H1 (cell line): Measurements from ENCODE around the gene FAM174B. TPM values are rescaled to one million over a fixed set of nuclear protein-coding genes. Genes with fewer than 3 reads are reported as not detected.

Experiments
- CTCF ChIA-PET: fragments of 300-600 bp; sonication (Branson Sonifier 250); formaldehyde crosslinking; loops from one replicate; lab custom pipeline; 2021; ENCODE audit not compliant: partially characterized antibody; lab: Charles Lee
- POLR2A ChIA-PET: fragments of 300-600 bp; sonication (Branson Sonifier 250); formaldehyde crosslinking; loops from one replicate; lab custom pipeline; 2021; ENCODE audit warnings: inconsistent platforms; ENCODE audit not compliant: partially characterized antibody; lab: Charles Lee
- DNase-seq, 2 experiments: peaks; one replicate each; pipeline versions ENCODE4 v3.0.0 to v3.0.0-alpha.2; 2010 to 2022; ENCODE audit warnings: low spot score in 2 of 2, low read depth in 1 of 2, mixed read lengths in 1 of 2
- FAIRE-seq: peaks from 2 replicates; lab custom pipeline; 2011; peaks lifted over from hg19 to GRCh38; lab: Jason Lieb, UNC
- H2AFZ ChIP-seq: 2 replicates; pipeline ENCODE4 v1.8.1; 2012; ENCODE audit warnings: low read length, inconsistent platforms
- H2AK5ac ChIP-seq: 2 replicates; pipeline ENCODE4 v1.6.1; 2013; ENCODE audit warnings: low read depth, low read length
- H2BK120ac ChIP-seq: replicated peaks from 2 replicates; pipeline ENCODE3; 2013; ENCODE audit warnings: low read depth, low read length, inconsistent platforms
- H2BK12ac ChIP-seq: 2 replicates; pipeline ENCODE4 v1.6.1; 2013; ENCODE audit warnings: low read depth, low read length
- H2BK15ac ChIP-seq: 2 replicates; pipeline ENCODE4 v1.6.1; 2013; ENCODE audit warnings: low read length
- H2BK20ac ChIP-seq: 2 replicates; pipeline ENCODE4 v1.6.1; 2013; ENCODE audit warnings: low read length
- H2BK5ac ChIP-seq: 2 replicates; pipeline ENCODE4 v1.6.1; 2013; ENCODE audit warnings: low read depth, low read length
- H3K14ac ChIP-seq: 2 replicates; pipeline ENCODE4 v1.6.1; 2013; ENCODE audit warnings: inconsistent platforms; ENCODE audit not compliant: insufficient read length
- H3K18ac ChIP-seq: 2 replicates; pipeline ENCODE4 v1.6.1; 2013; ENCODE audit warnings: low read length; ENCODE audit errors: extremely low read depth
- H3K23ac ChIP-seq: 2 replicates; pipeline ENCODE4 v1.6.1; 2013; ENCODE audit warnings: inconsistent platforms; ENCODE audit not compliant: insufficient read length
- H3K23me2 ChIP-seq: 2 replicates; pipeline ENCODE4 v1.6.1; 2013; ENCODE audit warnings: low read depth, low read length
- H3K27ac ChIP-seq: 2 replicates; pipeline ENCODE4 v1.6.1; 2011; ENCODE audit warnings: low read depth, low read length, inconsistent platforms
- H3K27me3 ChIP-seq, 4 experiments: replicated peaks in 1 of 4; 1 replicate in 1 of 4; 2 replicates in 3 of 4; pipeline versions ENCODE4 v1.6.1 to v1.8.1; 2011 to 2013; ENCODE audit warnings: low read length in 3 of 4, mild to moderate bottlenecking in 3 of 4, inconsistent platforms in 2 of 4, mixed read lengths in 2 of 4, moderate library complexity in 1 of 4; ENCODE audit not compliant: control insufficient read depth in 3 of 4, insufficient read depth in 3 of 4; ENCODE audit errors: extremely low read depth in 1 of 4
- H3K36me3 ChIP-seq, 4 experiments: 2 replicates each; pipeline versions ENCODE4 v1.6.1 to v1.8.1; 2011 to 2013; ENCODE audit warnings: mild to moderate bottlenecking in 4 of 4, low read length in 3 of 4, moderate library complexity in 2 of 4, control low read depth in 1 of 4, inconsistent platforms in 1 of 4; ENCODE audit not compliant: insufficient read depth in 4 of 4, control insufficient read depth in 2 of 4
- H3K4ac ChIP-seq: replicated peaks from 2 replicates; pipeline ENCODE3; 2013; ENCODE audit warnings: low read length, low read depth, mixed read lengths, inconsistent platforms; ENCODE audit not compliant: insufficient read length
- H3K4me1 ChIP-seq, 4 experiments: replicated peaks in 1 of 4; 1 replicate in 1 of 4; 2 replicates in 3 of 4; pipeline versions ENCODE4 v1.6.1 to v1.8.1; 2011 to 2013; ENCODE audit warnings: low read length in 3 of 4, inconsistent platforms in 2 of 4, mixed read lengths in 1 of 4; ENCODE audit not compliant: insufficient read depth in 4 of 4, control insufficient read depth in 3 of 4
- H3K4me2 ChIP-seq, 2 experiments: 2 replicates each; pipeline versions ENCODE4 v1.6.1 to v1.8.1; 2011 to 2013; ENCODE audit warnings: low read depth in 2 of 2, low read length in 2 of 2, control low read depth in 1 of 2, inconsistent platforms in 1 of 2, mild to moderate bottlenecking in 1 of 2; ENCODE audit not compliant: insufficient read depth in 1 of 2
- H3K4me3 ChIP-seq, 4 experiments: fragments of 200-600, 300-600 bp in 1 of 4; sonication (generic), shearing (Covaris generic), sonication (Bioruptor Twin) in 1 of 4; 2 replicates each; pipeline versions ENCODE4 v1.5.1 to v1.8.1; 2011 to 2016; ENCODE audit warnings: low read length in 4 of 4, low read depth in 3 of 4, control low read depth in 2 of 4, inconsistent platforms in 2 of 4, mild to moderate bottlenecking in 2 of 4, mixed read lengths in 1 of 4, moderate library complexity in 1 of 4; ENCODE audit not compliant: insufficient read depth in 2 of 4; ENCODE audit errors: extremely low read depth in 1 of 4
- H3K56ac ChIP-seq: replicated peaks from 2 replicates; pipeline ENCODE3; 2013; ENCODE audit warnings: low read depth, mild to moderate bottlenecking, mixed read lengths, low read length, inconsistent platforms; ENCODE audit not compliant: insufficient read length
- H3K79me1 ChIP-seq: 2 replicates; pipeline ENCODE4 v1.6.1; 2013; ENCODE audit warnings: low read depth, low read length, control low read depth
- H3K79me2 ChIP-seq, 2 experiments: 2 replicates each; pipeline versions ENCODE4 v1.6.1 to v1.8.1; 2012 to 2013; ENCODE audit warnings: low read length in 2 of 2, mild to moderate bottlenecking in 2 of 2, inconsistent platforms in 1 of 2; ENCODE audit not compliant: insufficient read depth in 2 of 2, control insufficient read depth in 1 of 2
- H3K9ac ChIP-seq, 4 experiments: replicated peaks in 1 of 4; 1 replicate in 1 of 4; 2 replicates in 3 of 4; pipeline versions ENCODE4 v1.6.1 to v1.8.1; 2011 to 2013; ENCODE audit warnings: low read depth in 3 of 4, low read length in 3 of 4, control low read depth in 2 of 4, mild to moderate bottlenecking in 2 of 4, moderate library complexity in 2 of 4, inconsistent platforms in 1 of 4; ENCODE audit errors: extremely low read depth in 1 of 4
- H3K9me3 ChIP-seq, 2 experiments: 2 replicates each; pipeline versions ENCODE4 v1.6.1 to v1.8.1; 2012 to 2013; ENCODE audit warnings: mild to moderate bottlenecking in 2 of 2, moderate library complexity in 2 of 2, control low read depth in 1 of 2, inconsistent platforms in 1 of 2, low read depth in 1 of 2, low read length in 1 of 2, mixed read lengths in 1 of 2; ENCODE audit not compliant: insufficient read depth in 2 of 2
- H4K20me1 ChIP-seq, 2 experiments: replicated peaks in 1 of 2; 2 replicates each; pipeline versions ENCODE3 to v1.8.1; 2011 to 2013; ENCODE audit warnings: inconsistent platforms in 2 of 2, low read length in 2 of 2, mild to moderate bottlenecking in 1 of 2; ENCODE audit not compliant: insufficient read depth in 2 of 2, control insufficient read depth in 1 of 2
- H4K5ac ChIP-seq: 2 replicates; pipeline ENCODE4 v1.6.1; 2013; ENCODE audit warnings: low read length, low read depth, mixed read lengths, inconsistent platforms; ENCODE audit not compliant: insufficient read length
- H4K8ac ChIP-seq: 2 replicates; pipeline ENCODE4 v1.8.0; 2013; ENCODE audit warnings: mild to moderate bottlenecking, moderate library complexity, low read length, inconsistent platforms; ENCODE audit not compliant: insufficient read depth; ENCODE audit errors: extremely low read depth
- H4K91ac ChIP-seq: replicated peaks from 2 replicates; pipeline ENCODE3; 2013; ENCODE audit warnings: low read length, mixed read lengths, inconsistent platforms; ENCODE audit not compliant: insufficient read length
- ATF3 ChIP-seq: IDR thresholded peaks from 2 replicates; pipeline ENCODE4 v1.6.1; 2011; ENCODE audit warnings: low read depth, mild to moderate bottlenecking, low read length; ENCODE audit not compliant: insufficient read depth
- CREB1 ChIP-seq: IDR thresholded peaks from 2 replicates; pipeline ENCODE4 v1.6.1; 2012; ENCODE audit warnings: inconsistent platforms
- EP300 ChIP-seq, 2 experiments: IDR thresholded peaks; 1 replicate in 1 of 2; 2 replicates in 1 of 2; pipeline ENCODE4 v1.6.1; 2011 to 2012; ENCODE audit warnings: low read depth in 2 of 2, low read length in 2 of 2, mild to moderate bottlenecking in 2 of 2, borderline replicate concordance in 1 of 2, inconsistent platforms in 1 of 2, moderate library complexity in 1 of 2
- NANOG ChIP-seq: IDR thresholded peaks from 2 replicates; pipeline ENCODE4 v1.6.1; 2011; ENCODE audit warnings: low read length, low read depth, mild to moderate bottlenecking, inconsistent platforms; ENCODE audit not compliant: insufficient read depth, poor library complexity, severe bottlenecking
- RFX5 ChIP-seq: IDR thresholded peaks from 2 replicates; pipeline ENCODE4 v1.6.1; 2011; ENCODE audit warnings: low read depth, low read length, improper control_type of control experiment, borderline replicate concordance
- WGBS, 2 experiments: shearing (Covaris generic) in 1 of 2; methylation state at CpG; one replicate each; pipeline versions ENCODE4 v1.1.6 to v1.1.7; 2013 to 2015; ENCODE audit warnings: low lambda C conversion rate in 2 of 2, mixed read lengths in 2 of 2, inconsistent platforms in 1 of 2, low coverage in 1 of 2, missing lambda C conversion rate in 1 of 2; ENCODE audit not compliant: insufficient replicate concordance in 2 of 2, insufficient coverage in 1 of 2, insufficient read length in 1 of 2; ENCODE audit errors: extremely low coverage in 1 of 2, missing lambda C conversion rate in 1 of 2; 5-methylcytosine and 5-hydroxymethylcytosine counted together
- polyA plus RNA-seq, 7 experiments: library from polyadenylated mRNA; depleted of rRNA in 3 of 7; stranded (reverse) in 5 of 7; unstranded in 2 of 7; fragments of >200 nt in 5 of 7; fragments of 200-250 nt in 2 of 7; gene quantifications; 1 replicate in 5 of 7; 2 replicates in 1 of 7; 4 replicates in 1 of 7; pipeline versions ENCODE4 v1.2.1 to v1.2.3, GENCODE V29; 2011 to 2013; ENCODE audit warnings: missing spikeins in 2 of 7, mixed read lengths in 2 of 7
- total RNA-seq: library from RNA; stranded (reverse); fragmentation: NEBNext Ultra II Directional; extraction: Animal tissue kit (Norgen Biotek cat#: 25700); gene quantifications from 2 replicates; pipeline ENCODE4 v1.2.1, GENCODE V29; 2021

FAM174B gene
- total and polyA plus RNA-seq, 2 of the 8 experiments (the other 6 are each of a cell fraction or from before 2014, with no cell fraction given): 9.3 to 35.2 TPM

- CTCF ChIA-PET: no interaction called here
Observed at GRCh38 chr15:92583096-92584034, 72.2 kb downstream of the FAM174B start.

More at GRCh38 chr15:92583096-92584034, 72.2 kb downstream of the FAM174B start:
- Histone ChIP-seq H3K4me2 (no peak overlapping the region), H3K9me3 (peaks cover 4 to 10% of the 10 kb centered on the region in 2 experiments; a peak in 1 of 4 replicates), H2BK15ac (no peak overlapping the region), H2BK5ac (no peak overlapping the region), H3K18ac (no peak overlapping the region), H4K91ac (no peak overlapping the region), H4K8ac (no peak overlapping the region), H2BK120ac (no peak overlapping the region), H3K36me3 (no peaks in the 10 kb centered on the region), H2AK5ac (no peak overlapping the region), H2AFZ (no peak overlapping the region)
- DNase-seq: no peak
- no peak for FAIRE-seq
- WGBS, 2 experiments: 85% methylated on average over 19 of the region's 19 CpGs; no CpG with 5 or more reads in 1 of the 2 experiments
- TF ChIP-seq EP300 (IDR thresholded peaks at IDR 0.05; ENCODE audit: borderline replicate concordance in 1 of 2, low read depth in 2 of 2, low read length in 2 of 2) (no peak), CREB1 (no peak), NANOG (no peak), ATF3 (no peak), RFX5 (no peak)
- TF ChIP-seq, all 59 proteins: peak for 0
- H3K4me1 ChIP-seq: no peaks in the 10 kb centered on the region
- H3K4ac ChIP-seq: no peak overlapping the region
- no peaks in the 10 kb centered on the region for H4K20me1 ChIP-seq
- POLR2A ChIA-PET: no interaction called here
- H3K79me2 ChIP-seq: no peaks in the 10 kb centered on the region
- H3K79me1 ChIP-seq: no peaks in the 10 kb centered on the region
- H3K27me3 ChIP-seq: no peaks in the 10 kb centered on the region
- H3K4me3 ChIP-seq: no peak overlapping the region
- H3K23me2 ChIP-seq: no peaks in the 10 kb centered on the region
- no peak overlapping the region for H3K27ac ChIP-seq
- H3K9ac ChIP-seq: no peak overlapping the region
- no peak overlapping the region for H2BK20ac ChIP-seq
- H2BK12ac ChIP-seq: no peak overlapping the region
- no peak overlapping the region for H3K56ac ChIP-seq
- H4K5ac ChIP-seq: no peak overlapping the region
- no peak overlapping the region for H3K23ac ChIP-seq
- no peak overlapping the region for H3K14ac ChIP-seq
